ENCODE measurements around the gene ATXN10. TPM values are rescaled to one million over a fixed set of nuclear protein-coding genes. Genes with fewer than 3 reads are reported as not detected.

ATXN10 gene
- total RNA-seq, 1 experiment from 2014 or later, result 135 TPM

GRCh38 chr22:45786726-45787125 lies 115.1 kb downstream of the ATXN10 start:
- Histone ChIP-seq H2AFZ (ENCODE audit: low read depth, low read length, poor library complexity, severe bottlenecking) (no peak overlapping the region), H3K36me3 (ENCODE audit: control insufficient read depth in 1 of 2, insufficient read depth in 2 of 2, low read length in 2 of 2) (no peaks in the 10 kb centered on the region), H3K4me2 (ENCODE audit: low read length) (no peak overlapping the region), H3K27me3 (ENCODE audit: insufficient read depth, low read length) (no peaks in the 10 kb centered on the region), H4K20me1 (ENCODE audit: insufficient read depth) (no peaks in the 10 kb centered on the region), H3K4me3 (replicated peaks in 1 of 2; ENCODE audit: low read depth in 1 of 2, low read length in 2 of 2) (no peak overlapping the region), H3K9me3 (ENCODE audit: control insufficient read depth in 1 of 2, insufficient read depth in 1 of 2, low read depth in 1 of 2, low read length in 2 of 2) (no peaks in the 10 kb centered on the region), H3K4me1 (ENCODE audit: control insufficient read depth in 1 of 2, insufficient read depth in 2 of 2, low read length in 2 of 2) (peaks cover 0 to 10% of the 10 kb centered on the region in 2 experiments; a peak in 1 of 4 replicates), H3K79me2 (ENCODE audit: insufficient read depth, low read length) (peaks cover 6% of the 10 kb centered on the region), H3K9me2 (ENCODE audit: insufficient read depth) (no peaks in the 10 kb centered on the region), H3K9ac (ENCODE audit: low read length) (no peak overlapping the region), H3K27ac (ENCODE audit: low read depth, low read length) (no peak overlapping the region)
- RAD21 ChIA-PET (ENCODE audit: low non-redundant PET in 1 of 2, low total read pairs in 2 of 2, uncharacterized antibody in 2 of 2, unreplicated experiment in 2 of 2), result no interaction called here
- CTCF ChIA-PET, result no interaction called here
- DNase-seq (ENCODE audit: low read depth, low spot score), result no peak
- BruUV-seq (replicated peaks), result no TSS peak
- POLR2A ChIA-PET, result no interaction called here
- TF ChIP-seq ZFX (IDR thresholded peaks at IDR 0.05) (no peak), EZH2 (IDR thresholded peaks at IDR 0.05) (no peak), TCF7L2 (IDR thresholded peaks at IDR 0.05; ENCODE audit: borderline replicate concordance, extremely low read depth, insufficient read depth, insufficient read length) (no peak), CEBPB (IDR thresholded peaks at IDR 0.05; ENCODE audit: low read depth) (no peak), EGR1 (IDR thresholded peaks at IDR 0.05; ENCODE audit: low read depth) (no peak), YY1 (IDR thresholded peaks at IDR 0.05; ENCODE audit: extremely low read depth, insufficient replicate concordance, low read depth, low read length) (no peak), ATF3 (IDR thresholded peaks at IDR 0.05) (no peak), POLR2A (IDR thresholded peaks at IDR 0.05; ENCODE audit: borderline replicate concordance, extremely low read depth, insufficient read depth, insufficient read length) (no peak), FOSL1 (IDR thresholded peaks at IDR 0.05; ENCODE audit: low read depth) (no peak), RAD21 (IDR thresholded peaks at IDR 0.05; ENCODE audit: low read depth) (no peak), ELF1 (IDR thresholded peaks at IDR 0.05; ENCODE audit: borderline replicate concordance, low read depth) (no peak), POLR2AphosphoS5 (IDR thresholded peaks at IDR 0.05; ENCODE audit: low read depth, low read length) (no peak)
- TF ChIP-seq, protein P1, sequence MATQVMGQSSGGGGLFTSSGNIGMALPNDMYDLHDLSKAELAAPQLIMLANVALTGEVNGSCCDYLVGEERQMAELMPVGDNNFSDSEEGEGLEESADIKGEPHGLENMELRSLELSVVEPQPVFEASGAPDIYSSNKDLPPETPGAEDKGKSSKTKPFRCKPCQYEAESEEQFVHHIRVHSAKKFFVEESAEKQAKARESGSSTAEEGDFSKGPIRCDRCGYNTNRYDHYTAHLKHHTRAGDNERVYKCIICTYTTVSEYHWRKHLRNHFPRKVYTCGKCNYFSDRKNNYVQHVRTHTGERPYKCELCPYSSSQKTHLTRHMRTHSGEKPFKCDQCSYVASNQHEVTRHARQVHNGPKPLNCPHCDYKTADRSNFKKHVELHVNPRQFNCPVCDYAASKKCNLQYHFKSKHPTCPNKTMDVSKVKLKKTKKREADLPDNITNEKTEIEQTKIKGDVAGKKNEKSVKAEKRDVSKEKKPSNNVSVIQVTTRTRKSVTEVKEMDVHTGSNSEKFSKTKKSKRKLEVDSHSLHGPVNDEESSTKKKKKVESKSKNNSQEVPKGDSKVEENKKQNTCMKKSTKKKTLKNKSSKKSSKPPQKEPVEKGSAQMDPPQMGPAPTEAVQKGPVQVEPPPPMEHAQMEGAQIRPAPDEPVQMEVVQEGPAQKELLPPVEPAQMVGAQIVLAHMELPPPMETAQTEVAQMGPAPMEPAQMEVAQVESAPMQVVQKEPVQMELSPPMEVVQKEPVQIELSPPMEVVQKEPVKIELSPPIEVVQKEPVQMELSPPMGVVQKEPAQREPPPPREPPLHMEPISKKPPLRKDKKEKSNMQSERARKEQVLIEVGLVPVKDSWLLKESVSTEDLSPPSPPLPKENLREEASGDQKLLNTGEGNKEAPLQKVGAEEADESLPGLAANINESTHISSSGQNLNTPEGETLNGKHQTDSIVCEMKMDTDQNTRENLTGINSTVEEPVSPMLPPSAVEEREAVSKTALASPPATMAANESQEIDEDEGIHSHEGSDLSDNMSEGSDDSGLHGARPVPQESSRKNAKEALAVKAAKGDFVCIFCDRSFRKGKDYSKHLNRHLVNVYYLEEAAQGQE (IDR thresholded peaks at IDR 0.05; ENCODE audit: low read depth), result no peak
- TF ChIP-seq, protein P2, sequence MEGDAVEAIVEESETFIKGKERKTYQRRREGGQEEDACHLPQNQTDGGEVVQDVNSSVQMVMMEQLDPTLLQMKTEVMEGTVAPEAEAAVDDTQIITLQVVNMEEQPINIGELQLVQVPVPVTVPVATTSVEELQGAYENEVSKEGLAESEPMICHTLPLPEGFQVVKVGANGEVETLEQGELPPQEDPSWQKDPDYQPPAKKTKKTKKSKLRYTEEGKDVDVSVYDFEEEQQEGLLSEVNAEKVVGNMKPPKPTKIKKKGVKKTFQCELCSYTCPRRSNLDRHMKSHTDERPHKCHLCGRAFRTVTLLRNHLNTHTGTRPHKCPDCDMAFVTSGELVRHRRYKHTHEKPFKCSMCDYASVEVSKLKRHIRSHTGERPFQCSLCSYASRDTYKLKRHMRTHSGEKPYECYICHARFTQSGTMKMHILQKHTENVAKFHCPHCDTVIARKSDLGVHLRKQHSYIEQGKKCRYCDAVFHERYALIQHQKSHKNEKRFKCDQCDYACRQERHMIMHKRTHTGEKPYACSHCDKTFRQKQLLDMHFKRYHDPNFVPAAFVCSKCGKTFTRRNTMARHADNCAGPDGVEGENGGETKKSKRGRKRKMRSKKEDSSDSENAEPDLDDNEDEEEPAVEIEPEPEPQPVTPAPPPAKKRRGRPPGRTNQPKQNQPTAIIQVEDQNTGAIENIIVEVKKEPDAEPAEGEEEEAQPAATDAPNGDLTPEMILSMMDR (IDR thresholded peaks at IDR 0.05 in 2 of 3, conservative IDR thresholded peaks at IDR 0.05 in 1 of 3; ENCODE audit: borderline replicate concordance in 1 of 3, insufficient read depth in 1 of 3, low read depth in 2 of 3, low read length in 2 of 3), result no peak
- TF ChIP-seq, protein P3, sequence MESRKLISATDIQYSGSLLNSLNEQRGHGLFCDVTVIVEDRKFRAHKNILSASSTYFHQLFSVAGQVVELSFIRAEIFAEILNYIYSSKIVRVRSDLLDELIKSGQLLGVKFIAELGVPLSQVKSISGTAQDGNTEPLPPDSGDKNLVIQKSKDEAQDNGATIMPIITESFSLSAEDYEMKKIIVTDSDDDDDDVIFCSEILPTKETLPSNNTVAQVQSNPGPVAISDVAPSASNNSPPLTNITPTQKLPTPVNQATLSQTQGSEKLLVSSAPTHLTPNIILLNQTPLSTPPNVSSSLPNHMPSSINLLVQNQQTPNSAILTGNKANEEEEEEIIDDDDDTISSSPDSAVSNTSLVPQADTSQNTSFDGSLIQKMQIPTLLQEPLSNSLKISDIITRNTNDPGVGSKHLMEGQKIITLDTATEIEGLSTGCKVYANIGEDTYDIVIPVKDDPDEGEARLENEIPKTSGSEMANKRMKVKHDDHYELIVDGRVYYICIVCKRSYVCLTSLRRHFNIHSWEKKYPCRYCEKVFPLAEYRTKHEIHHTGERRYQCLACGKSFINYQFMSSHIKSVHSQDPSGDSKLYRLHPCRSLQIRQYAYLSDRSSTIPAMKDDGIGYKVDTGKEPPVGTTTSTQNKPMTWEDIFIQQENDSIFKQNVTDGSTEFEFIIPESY (IDR thresholded peaks at IDR 0.05; ENCODE audit: extremely low read depth, insufficient replicate concordance, low read length), result no peak
- intact Hi-C loops (cut with micrococcal nuclease), result no loop called here
- no peak for ATAC-seq
